CD4-positive, alpha-beta T cell treated with Interleukin-21 for 1 hour (primary cell): ENCODE measurements around the gene NR2E1.
A peak's percentile ranks its signal among the peaks of the same experiment; 100 is the strongest.

Experiments used
- DNase-seq: peaks from one replicate; pipeline ENCODE4 v3.0.0-alpha.2; 2020

Gene NR2E1

GRCh38 chr6:108165714-108166663, at the start of gene NR2E1:
NR2E1 (plus strand) TSS chr6:108166022; CDS start chr6:108166766, 744 bp downstream.
- no peak for DNase-seq

GRCh38 chr6:108116546-108117426, 49.0 kb upstream of the NR2E1 start:
- DNase-seq: no peak

GRCh38 chr6:108117427-108118358, 48.1 kb upstream of the NR2E1 start:
- peak; percentile 26 for DNase-seq

- no peak for DNase-seq
These were observed 47.5 kb upstream of the NR2E1 start for GRCh38 chr6:108118359-108118724.

GRCh38 chr6:108118810-108119768, 46.7 kb upstream of the NR2E1 start:
- DNase-seq: no peak

GRCh38 chr6:108119769-108120141, 46.1 kb upstream of the NR2E1 start:
- no peak for DNase-seq

- DNase-seq: no peak
These were observed 45.5 kb upstream of the NR2E1 start for GRCh38 chr6:108120311-108120710.

GRCh38 chr6:108121612-108122011, 44.2 kb upstream of the NR2E1 start:
- no peak for DNase-seq

GRCh38 chr6:108123481-108123929, 42.3 kb upstream of the NR2E1 start:
- DNase-seq: no peak

- DNase-seq: no peak
These were observed 41.9 kb upstream of the NR2E1 start for GRCh38 chr6:108123946-108124345.

- no peak for DNase-seq
These were observed 38.8 kb upstream of the NR2E1 start for GRCh38 chr6:108127056-108127455.

GRCh38 chr6:108127826-108128225, 38.0 kb upstream of the NR2E1 start:
- no peak for DNase-seq

GRCh38 chr6:108130262-108130661, 35.6 kb upstream of the NR2E1 start:
- no peak for DNase-seq

GRCh38 chr6:108132863-108133262, 33.0 kb upstream of the NR2E1 start:
- no peak for DNase-seq

- no peak for DNase-seq
These were observed 32.1 kb upstream of the NR2E1 start for GRCh38 chr6:108133594-108134179.

- no peak for DNase-seq
These were observed 31.4 kb upstream of the NR2E1 start for GRCh38 chr6:108134213-108134970.

GRCh38 chr6:108142240-108142639, 23.6 kb upstream of the NR2E1 start:
- DNase-seq: no peak

GRCh38 chr6:108145639-108146038, 20.2 kb upstream of the NR2E1 start:
- no peak for DNase-seq

GRCh38 chr6:108152446-108152845, 13.4 kb upstream of the NR2E1 start:
- no peak for DNase-seq
